Activated gamma-delta T cell treated with Interleukin-2 at 50 U/mL for 16 hours (primary cell): Measurements from ENCODE around the gene GCDH.
"Not testable (repeated sequence)": the region's sequence is repeated elsewhere in the genome, so short reads cannot be mapped to it uniquely, and the experiment has no call there.

ENCODE experiments used
- DNase-seq: peaks from one replicate; pipeline ENCODE4 v3.0.0-alpha.2; 2020

GCDH gene

DNA sequence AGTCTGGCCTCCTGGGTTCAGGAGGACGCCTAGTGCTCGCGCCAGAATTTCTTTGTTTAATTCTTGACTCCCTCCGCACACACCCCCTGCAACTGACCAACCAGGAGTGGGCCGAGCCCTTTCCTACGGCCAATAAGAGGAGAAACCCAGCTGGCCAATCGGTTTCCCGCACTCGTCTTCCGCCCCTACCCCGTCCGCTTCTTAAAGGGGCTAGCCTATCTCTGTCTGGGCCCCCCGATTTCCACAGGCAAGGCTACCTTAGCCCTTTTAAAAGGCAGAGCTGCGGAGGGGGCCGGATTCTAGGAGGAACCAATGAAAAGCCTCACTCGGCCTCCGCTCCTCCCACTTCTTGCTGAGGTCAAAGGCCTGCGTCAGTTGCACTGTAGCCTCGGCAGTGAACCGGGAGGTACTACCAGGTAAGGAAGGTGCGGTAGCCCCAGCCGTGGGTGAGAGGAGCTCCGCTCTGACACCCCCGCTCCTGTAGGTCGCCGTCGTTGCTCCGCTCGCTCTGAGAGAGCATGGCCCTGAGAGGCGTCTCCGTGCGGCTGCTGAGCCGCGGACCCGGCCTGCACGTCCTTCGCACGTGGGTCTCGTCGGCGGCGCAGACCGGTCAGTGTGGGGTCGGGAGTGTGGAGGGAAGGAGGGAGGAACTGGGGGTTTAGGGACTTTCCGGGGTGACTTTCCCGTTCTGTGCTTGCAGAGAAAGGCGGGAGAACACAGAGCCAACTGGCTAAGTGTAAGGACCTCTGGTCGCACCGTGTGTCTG is at the start of gene GCDH:
TSS of gene GCDH (plus strand) at position 374 of the 766 bp plus-strand sequence. CDS start at position 519, 145 bp downstream.
- DNase-seq, result peak; percentile 96

DNA sequence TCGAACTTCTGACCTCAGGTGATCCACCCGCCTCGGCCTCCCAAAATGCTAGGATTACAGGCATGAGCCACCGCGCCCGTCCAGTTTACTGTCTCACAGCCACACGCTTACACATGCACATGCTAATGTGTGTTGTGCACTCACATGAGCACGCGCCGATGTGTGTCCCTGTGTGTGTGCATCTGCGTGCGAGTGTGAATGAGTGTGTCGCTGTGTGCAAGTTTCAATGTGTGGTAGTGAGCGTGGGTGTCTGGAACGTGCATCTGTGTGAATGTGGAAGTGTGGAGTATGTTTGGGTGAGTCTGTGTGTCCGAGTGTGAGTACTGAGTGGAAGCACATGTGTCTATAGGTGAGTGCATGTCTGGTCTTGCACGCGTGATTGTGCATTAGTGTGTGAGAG is 48.4 kb upstream of the GCDH start:
- DNase-seq, result no peak

GRCh38 chr19:12843328-12843727 is 47.6 kb upstream of the GCDH start:
- DNase-seq, result no peak

GRCh38 chr19:12843999-12844732 is 46.8 kb upstream of the GCDH start:
- no peak for DNase-seq

GRCh38 chr19:12846613-12847012 is 44.3 kb upstream of the GCDH start:
- not testable (repeated sequence) for DNase-seq

DNA sequence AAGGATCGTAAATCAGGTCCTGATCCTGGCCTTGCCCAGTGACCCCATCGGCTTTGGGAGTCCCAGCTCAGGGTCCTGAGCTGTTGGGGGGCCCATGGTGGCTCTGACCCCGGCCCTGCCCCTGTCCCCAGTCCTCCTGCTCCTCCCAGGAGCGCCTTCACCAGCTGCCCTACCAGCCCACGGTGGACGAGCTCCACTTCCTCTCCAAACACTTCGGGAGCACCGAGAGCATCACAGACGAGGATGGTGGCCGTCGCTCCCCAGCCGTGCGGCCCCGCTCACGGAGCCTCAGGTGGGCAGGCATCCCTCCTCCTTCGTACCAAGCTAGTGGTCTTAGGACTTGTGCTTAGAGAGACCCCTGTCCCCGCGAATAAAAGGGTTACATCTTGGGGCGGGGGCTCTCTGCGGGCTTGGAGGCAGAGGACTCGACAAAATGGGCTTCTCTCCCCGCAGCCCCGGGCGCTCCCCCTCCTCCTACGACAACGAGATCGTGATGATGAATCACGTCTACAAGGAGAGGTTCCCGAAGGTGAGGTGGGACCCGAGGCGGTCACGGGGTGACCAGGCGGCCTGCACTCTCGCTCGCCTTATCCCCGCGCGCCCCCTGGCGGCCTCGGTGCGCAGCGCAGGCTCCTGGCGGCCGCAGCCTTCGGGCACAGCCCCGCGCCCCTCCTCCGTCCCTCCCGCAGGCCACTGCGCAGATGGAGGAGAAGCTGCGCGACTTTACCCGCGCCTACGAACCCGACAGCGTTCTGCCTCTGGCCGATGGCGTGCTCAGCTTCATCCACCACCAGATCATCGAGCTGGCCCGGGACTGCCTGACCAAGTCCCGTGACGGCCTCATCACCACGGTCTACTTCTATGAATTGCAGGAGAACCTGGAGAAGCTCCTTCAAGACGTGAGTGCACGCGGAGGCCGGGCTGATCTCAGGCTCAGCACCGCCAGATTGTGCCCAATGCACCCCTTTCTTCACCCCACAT is 43.5 kb upstream of the GCDH start:
- peak; percentile 85 for DNase-seq

GRCh38 chr19:12856653-12857052 is 34.3 kb upstream of the GCDH start:
- no peak for DNase-seq

DNA sequence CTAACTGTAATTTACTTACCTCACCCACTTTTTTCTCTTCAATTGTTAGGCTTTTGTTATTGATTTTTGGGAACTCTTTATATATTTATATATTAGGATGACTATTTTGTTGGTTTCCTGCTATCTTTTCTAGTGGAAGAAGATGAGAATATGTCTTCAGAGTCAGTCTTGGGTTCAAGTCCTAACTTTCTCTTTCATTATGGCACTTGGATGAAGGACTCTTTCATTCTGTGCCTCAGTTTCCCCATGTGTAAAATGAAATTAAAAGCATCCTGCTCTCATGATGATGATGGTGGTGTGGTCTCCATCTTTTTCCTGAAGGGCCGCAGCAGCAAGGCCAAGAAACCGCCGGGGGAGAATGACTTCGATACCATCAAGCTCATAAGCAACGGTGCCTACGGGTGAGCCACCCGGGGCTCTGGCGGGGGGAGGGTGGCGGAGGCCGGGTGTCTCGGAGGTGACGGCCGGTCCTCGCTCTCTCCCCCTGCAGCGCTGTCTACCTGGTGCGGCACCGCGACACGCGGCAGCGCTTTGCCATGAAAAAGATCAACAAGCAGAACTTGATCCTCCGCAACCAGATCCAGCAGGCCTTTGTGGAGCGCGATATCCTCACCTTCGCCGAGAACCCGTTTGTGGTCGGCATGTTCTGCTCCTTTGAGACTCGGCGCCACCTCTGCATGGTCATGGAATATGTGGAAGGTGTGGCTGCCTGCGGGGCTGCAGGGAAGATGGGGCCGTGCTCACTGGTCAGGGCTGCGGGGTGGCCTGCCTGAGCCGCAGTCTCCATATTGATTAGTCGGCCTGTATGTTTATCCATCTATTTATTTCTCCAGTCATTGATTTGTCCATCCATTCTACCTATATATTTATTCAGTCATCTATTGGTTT is 32.7 kb upstream of the GCDH start:
- no peak for DNase-seq

DNA sequence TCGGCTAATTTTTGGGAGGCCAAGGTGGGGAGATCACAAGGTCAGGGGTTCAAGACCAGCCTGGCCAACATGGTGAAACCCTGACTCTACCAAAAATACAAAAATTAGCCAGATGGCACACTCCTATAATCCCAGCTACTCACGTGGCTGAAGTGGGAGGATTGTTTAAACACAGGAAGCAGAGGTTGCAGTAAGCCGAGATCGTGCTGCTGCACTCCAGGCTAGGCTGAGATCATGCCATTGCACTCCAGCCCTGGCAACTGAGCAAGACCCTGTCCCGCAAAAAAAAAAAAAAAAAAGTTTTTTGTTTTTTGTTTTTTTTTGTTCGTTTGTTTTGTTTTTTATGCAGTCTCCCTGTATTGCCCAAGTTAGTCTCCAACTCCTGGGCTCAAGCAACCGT is 31.4 kb upstream of the GCDH start:
- no peak for DNase-seq

- DNase-seq, result no peak
Measured at GRCh38 chr19:12864143-12864542, 26.8 kb upstream of the GCDH start.

DNA sequence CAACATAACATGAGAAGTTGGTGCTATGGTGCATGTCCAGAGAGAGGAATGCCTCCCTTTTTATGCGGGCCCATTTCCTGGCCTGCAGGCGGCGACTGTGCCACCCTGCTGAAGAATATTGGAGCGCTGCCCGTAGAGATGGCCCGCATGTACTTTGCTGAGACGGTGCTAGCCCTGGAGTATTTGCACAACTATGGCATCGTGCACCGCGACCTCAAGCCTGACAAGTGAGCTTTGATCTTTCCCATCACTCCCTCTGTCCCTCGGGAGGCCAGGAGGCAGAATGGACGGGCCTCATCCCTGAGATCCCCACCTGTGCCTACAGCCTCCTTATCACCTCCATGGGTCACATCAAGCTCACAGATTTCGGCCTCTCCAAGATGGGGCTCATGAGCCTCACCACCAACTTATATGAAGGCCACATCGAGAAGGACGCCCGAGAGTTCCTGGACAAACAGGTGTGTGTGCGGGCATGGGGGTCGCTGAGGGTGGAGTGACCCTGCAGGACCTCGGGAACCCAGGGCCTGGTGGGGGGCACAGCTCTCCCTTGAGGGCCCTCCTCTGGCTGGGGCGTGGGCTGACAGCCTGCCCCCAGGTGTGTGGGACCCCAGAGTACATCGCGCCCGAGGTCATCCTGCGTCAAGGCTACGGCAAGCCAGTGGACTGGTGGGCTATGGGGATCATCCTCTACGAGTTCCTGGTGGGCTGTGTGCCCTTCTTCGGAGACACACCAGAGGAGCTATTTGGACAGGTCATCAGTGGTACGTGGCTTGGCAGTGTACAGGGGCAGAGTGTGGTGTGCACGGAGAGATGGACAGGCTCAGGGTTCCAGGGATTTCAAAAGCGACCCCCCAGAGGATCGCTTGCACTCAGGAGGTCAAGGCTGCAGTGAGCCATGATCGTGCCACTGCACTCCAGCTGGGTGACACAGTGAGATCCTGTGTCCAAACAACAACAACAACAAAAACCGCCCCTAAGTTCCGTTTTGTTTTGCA is 25.9 kb upstream of the GCDH start:
- no peak for DNase-seq

DNA sequence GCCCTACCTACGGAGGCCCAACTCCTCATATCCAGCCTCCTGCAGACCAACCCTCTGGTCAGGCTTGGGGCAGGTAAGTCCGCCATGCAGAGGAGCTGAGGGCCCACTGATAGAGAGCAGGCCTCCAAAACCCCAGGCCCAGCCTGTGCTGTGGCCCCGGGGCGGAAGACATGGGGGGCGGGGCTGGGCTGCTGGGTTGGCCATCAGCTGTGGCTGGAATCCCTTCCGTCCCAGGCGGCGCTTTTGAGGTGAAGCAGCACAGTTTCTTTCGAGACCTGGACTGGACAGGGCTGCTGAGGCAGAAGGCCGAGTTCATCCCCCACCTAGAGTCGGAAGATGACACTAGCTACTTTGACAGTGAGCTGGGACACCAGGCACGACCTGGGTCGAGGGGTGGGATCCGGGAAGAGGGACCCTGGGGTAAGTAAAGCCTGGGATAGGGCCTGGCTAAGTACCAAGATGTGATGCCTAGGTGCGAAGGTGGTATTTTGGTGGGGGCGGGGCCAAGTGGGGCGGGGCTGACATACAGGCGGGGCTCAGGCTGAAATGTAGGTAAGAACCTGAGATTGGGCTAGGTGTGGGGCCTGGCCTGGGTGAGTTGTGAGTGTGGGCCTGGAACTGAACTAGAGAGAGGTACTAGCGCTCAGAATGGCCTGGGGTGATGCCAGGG is 25.1 kb upstream of the GCDH start:
- DNase-seq, result no peak

GRCh38 chr19:12866416-12867119 is 24.4 kb upstream of the GCDH start:
- no peak for DNase-seq

GRCh38 chr19:12867120-12868099 is 23.6 kb upstream of the GCDH start:
- peak; percentile 64 for DNase-seq

DNA sequence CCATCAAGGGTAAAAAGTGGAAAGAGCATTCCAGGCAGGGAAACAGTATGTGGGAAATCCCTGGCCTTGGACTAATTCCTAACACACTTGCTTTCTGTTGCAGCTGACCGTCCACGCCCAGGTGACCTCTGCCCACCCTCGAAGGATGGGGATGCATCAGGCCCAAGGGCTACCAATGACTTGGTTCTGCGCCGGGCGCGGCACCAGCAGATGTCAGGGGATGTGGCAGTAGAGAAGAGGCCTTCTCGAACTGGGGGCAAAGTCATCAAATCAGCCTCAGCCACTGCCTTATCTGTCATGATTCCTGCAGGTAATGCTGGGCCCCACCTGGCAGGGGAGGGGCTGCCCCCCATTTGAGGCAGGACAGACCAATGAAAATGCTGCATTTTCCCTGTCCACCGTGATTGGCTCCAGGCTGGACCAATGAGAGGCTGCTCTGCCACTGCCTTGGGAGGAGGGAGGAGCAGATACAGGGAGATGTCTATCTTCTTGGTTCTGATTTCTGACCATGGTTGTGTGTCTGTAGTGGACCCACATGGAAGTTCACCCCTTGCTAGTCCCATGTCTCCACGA is 22.3 kb upstream of the GCDH start:
- no peak for DNase-seq

GRCh38 chr19:12871681-12872080 is 19.3 kb upstream of the GCDH start:
- no peak for DNase-seq

DNA sequence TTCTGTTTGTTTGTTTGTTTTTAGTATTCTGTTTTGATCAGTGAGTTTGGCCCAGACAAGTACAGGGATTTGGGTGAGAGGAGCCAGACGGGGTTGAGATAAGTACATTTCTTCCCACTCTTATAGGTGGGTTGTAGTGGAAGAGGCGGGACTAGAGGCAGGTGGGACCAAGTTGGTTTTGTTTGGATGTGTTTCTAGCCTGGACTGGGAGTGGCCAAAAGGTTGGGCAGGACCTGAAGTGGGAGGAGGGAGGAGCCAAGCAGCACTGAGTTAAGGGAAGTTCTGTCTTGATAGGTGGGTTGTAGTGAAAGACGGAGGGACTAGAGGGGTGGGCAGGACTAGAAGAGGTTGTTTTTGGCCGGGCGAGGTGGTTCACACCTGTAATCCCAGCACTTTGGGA is 18.7 kb upstream of the GCDH start:
- DNase-seq, result no peak
